HG02623 (cell line): Measurements from ENCODE around the gene SOWAHB.
"Not testable (repeated sequence)": the region's sequence is repeated elsewhere in the genome, so short reads cannot be mapped to it uniquely, and the experiment has no call there.

Experiments
- ATAC-seq: cut with Tn5 transposase; IDR thresholded peaks from one replicate; pipeline ENCODE4 v1.9.1; 2021; ENCODE audit warnings: moderate library complexity; ENCODE audit not compliant: unreplicated experiment

Gene SOWAHB

DNA sequence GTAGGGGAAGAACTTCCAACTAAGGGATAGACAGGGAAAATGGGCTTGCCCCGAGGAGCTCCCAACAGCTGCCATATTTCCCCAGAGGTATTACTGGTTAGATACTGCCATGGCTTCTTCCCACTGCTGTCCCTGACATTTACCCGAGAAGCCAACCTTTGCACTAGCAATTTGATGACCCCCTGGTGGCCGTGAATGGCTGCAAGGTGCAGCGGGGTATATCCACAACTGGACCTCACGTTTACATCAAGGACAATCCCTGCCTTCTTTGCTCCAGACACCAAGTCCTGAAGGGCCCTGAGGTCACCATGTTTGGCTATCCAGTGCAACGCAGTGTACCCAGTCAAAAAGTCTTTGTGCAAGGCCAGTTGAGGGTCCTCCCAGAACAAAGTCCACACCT lies 2.3 kb downstream of the SOWAHB start:
- ATAC-seq = no peak

DNA sequence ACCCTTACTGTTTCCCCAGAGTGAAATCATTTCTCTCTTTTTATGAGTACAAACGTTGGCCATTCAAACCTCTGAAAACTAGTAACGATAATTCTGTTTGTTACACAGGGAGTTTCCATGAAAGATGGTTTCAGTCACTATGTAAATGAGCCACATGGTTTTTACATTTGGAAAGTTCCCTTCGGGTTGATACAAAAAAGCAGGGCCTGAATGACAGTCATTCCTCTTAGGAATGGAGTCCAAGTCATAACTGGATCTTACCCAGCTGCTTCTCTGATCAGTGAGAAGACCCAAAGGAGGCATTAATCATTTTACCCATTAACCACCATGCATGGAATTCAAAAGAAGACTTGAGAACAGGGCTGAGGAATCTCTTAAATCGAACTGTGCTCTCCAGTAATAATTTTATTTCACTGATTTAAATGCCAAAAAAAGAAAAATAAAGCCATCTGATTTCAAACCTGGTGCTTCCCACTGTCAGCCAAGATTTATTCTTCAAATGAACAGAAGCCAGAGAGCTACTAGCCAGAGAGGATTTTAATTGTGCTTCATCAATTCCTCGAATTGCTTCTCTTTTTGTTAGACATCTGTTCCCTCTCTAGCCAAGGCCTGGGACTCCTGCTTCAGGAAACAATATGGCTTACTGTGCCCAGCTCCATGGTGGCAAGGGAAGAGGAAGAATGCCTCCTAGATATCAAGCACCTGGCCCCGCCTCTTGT lies 3.2 kb downstream of the SOWAHB start:
- no peak for ATAC-seq

DNA sequence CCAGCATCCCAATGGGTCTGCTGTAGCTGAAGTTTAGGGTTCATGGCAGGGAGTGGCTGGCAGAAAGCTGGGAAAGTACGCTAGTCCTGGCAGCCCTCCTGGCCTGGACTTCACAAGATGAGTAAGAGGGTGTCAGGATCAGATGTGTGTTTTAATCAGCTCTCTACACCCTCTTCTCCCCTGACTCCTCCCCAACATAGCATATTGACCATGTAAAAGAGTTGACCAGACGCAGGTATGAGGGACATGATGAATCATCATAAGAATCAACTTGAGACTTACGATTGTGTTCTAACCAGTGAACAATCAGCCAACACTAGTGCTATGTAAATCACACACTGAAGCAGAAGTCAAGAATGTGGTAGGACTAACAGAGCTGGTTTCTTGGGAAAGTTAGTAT lies 5.3 kb downstream of the SOWAHB start:
- ATAC-seq = no peak

DNA sequence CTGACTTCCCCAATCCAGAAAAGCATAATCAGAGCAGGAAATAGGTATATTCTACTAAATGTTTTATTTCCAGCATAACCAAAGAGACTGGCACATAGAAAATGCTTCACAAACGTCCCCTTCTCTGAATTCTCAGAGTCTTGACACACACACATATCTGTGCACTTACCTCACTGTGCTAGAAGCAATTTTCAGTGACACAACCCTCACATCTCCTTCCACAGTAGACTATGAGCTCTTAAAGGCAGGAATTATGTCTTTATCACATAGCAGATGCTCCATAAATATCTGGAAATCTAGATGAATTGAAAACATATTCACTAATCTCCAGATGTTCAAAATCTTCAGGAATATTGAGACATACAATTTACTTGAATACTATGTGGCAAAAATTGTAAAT lies 5.9 kb downstream of the SOWAHB start:
- no peak for ATAC-seq

DNA sequence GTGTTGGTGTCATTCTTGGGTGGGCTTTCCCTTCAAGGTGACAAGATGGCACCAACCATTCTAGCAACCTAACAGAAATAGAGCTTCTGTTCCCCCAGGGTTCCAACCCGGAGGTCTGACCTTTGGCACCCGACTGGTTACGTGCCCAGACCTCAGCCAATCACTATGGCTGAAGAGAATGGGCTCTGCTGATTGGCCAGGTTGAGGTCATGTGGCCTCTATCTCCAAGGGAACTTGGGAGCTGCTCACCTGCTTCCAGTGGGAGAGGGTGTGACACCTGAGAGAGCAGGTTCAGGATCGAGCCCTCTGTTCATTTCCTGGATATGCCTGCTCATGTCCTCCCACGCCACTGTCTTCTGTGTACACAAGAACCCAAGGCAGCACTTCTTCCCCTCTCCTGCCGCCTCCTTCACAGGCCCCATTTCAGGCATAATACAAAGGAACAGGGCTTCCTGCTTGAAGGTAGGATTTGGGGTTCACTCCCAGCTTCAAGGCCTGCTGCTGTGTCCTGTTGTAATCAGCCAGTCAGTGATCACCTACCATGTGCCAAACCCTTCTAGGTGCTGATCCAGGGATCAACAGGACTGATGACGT lies 11.0 kb downstream of the SOWAHB start:
- ATAC-seq = no peak

DNA sequence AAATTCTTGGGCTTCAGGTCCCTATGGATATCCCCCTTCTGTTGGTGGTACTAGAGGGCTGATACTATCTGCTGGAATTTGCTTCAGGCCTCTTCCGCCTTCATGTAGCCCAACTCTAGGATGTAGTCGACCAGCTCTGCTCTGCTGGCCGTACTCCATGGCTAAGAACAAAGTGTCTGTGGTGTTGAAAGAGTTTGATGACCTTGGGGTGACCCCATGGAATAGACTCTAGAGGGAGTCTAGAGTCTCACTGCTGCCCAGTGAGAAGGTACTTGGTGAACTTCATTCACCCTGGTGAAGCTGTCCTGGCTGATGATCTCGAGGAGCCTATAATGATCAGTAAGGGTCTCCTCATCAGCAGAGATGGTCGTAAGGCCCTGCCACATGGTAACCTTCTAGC lies 11.7 kb downstream of the SOWAHB start:
- ATAC-seq = no peak

DNA sequence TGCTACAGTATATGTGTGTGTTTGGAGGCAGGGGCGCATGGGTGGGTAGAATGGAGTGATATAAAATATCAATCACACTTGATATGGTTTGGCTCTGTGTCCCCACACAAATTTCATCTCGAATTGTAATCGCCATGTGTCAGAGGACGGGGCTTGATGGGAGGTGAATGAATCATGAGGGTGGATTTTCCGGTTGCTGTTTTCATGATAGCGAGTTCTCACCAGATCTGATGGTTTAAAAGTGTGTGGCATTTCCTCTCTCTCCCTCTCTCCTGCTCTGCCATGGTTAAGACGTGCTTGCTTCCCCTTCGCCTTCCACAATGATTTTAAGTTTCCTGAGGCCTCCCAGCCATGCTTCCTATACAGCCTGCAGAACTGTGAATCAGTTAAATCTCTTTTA lies 14.8 kb downstream of the SOWAHB start:
- no peak for ATAC-seq

DNA sequence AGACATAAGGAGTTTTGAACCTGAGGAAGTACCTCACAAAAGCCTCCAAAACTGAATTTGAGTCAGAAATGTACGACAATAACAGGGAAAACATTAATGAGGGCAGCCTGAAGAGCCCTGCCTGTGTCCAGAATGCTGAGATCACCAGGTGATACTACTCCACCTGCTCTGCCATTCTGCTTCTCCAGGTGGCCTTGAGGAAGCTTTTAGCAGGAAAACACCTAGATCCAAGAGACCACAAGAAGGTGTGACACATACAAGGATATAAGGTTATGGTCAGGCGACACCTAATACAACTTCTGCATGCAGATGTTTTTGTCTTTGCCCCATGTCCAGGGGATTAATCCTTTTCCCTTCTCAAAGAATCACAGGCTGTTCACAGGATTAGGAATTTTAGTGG lies 15.3 kb downstream of the SOWAHB start:
- ATAC-seq = no peak

DNA sequence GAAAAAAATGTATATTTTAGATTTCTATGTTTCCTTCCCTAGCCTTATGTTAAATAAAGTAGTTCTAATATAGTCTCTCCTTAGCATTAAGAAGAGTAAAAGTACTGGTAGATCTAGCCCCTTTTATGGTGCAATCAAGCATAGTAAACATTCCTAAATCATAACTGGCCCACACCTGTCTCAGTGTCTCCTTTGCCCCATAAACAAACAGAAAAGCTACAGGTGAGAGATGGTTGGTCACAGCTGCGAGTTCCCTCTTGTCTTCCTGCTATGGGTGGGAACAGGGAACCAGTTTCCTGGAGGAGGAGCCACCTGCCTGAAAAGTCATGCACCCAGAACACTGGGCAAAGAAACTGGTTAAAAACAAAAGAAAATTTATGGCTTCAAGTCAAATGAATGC lies 16.6 kb downstream of the SOWAHB start:
- no peak for ATAC-seq

DNA sequence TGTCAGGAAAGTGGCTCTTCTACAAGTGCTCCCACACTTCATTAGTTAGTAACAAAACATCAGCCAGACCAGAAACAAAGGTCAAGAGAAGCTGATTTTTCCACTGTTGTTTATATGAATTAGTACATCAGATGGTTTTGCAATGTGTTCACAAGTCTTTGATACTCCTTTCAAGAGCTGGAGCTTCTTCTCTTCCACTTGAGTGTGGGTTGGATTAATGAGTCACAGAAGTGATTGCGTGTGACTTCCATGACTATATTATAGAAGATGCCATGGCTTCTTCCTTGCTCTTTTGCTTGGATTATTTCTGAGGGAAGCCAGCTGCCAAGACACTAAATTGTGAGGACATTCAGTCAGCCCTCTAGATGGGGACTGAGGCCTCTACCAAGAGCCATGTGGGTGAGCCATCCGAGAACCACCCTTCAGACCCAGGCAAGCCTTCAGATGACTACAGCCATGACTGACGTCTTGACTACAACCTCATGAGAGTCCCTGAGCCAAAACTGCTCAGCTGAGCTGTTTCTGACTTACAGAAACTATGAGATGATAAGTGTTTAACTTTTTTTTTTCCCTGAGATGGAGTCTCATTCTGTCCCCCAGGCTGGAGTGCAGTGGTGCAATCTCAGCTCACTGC lies 18.1 kb downstream of the SOWAHB start:
- ATAC-seq = no peak

DNA sequence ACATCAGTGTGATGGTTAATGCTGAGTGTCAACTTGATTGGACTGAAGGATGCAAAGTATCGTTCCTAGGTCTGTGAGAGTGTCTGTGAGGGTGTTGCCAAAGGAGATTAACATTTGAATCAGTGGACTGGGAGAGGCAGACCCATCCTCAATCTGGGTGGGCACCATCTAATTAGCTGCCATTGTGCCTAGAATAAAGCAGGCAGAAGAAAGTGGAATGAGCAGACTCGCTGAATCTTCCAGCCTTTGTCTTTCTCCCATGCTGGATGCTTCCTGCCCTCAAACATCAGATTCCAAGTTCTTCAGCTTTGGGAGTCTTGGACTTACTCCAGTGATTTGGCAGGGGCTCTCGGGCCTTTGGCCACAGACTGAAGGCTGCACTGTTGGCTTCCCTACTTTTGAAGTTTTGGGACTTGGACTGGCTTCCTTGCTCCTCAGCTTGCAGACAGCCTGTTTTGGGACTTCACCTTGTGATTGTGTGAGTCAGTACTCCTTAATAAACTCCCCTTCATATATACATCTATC lies 19.2 kb downstream of the SOWAHB start:
- ATAC-seq = not testable (repeated sequence)

DNA sequence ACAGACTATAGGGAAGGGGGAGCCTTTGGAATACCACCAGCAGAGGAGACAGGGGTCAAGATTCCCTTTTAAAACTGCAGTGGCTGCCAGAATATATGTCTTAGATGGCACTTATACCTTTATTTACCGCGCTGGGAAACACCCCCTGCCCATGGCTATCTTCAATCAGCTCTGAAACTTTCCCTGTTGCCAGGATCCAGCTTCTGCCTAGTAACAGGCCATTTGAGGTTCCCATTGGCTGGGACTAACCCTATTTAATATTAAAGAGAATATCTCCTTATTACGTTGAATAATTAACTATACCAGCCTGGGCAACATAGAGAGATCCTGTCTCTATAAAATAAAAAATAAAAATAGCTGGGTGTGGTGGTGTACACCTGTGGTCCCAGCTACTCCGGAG lies 23.8 kb downstream of the SOWAHB start:
- ATAC-seq = no peak

DNA sequence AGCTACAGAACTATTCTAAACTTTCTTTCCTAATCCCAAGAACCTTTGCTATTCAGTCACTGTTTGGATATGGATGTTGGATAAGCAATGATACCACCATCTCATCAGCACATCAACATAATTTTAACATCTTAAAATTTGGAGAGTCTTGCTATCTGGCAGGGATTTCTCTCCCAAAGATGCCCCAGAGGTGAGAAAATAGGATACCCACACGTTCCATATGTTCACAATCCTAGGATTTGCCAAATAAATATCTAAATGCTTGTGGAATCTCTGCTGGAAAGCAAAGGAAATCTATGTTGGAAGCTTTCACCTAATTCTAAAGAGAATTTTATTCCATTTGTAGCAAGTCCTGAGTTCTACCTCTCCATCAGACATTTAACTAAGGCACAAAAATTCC lies 24.4 kb downstream of the SOWAHB start:
- ATAC-seq = no peak

DNA sequence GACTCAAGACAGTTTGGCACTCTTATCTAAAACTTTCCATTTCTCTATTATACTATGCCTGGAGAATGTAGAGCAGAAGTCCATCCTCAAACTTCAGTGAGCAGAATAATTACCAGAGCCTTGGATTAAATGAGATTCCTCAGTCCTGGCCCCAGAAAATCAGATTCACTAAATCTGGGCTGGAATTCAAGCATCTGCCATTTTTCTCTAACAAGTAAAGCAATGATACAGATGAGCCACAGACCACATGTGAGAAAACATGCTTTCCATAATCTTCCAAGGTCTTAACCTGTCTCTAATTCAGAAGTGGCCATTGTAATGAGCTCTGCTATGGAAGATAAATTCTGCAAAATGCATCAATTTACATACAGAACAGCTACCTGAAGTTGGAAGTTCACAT lies 25.4 kb downstream of the SOWAHB start:
- ATAC-seq = no peak

DNA sequence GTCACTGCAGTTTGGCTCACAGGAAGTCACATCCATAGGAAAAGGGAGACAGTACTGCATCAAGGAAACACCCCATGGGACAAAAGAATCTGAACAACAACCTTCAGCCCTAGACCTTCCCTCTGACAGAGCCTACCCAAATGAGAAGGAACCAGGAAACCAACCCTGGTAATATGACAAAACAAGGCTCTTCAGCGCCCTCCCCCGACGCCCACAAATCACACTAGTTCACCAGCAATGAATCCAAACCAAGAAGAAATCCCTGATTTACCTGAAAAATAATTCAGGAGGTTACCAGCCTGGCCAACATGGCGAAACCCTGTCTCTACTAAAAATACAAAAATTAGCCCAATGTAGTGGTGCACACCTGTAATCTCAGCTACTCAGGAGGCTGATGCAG lies 29.2 kb downstream of the SOWAHB start:
- ATAC-seq = not testable (repeated sequence)

DNA sequence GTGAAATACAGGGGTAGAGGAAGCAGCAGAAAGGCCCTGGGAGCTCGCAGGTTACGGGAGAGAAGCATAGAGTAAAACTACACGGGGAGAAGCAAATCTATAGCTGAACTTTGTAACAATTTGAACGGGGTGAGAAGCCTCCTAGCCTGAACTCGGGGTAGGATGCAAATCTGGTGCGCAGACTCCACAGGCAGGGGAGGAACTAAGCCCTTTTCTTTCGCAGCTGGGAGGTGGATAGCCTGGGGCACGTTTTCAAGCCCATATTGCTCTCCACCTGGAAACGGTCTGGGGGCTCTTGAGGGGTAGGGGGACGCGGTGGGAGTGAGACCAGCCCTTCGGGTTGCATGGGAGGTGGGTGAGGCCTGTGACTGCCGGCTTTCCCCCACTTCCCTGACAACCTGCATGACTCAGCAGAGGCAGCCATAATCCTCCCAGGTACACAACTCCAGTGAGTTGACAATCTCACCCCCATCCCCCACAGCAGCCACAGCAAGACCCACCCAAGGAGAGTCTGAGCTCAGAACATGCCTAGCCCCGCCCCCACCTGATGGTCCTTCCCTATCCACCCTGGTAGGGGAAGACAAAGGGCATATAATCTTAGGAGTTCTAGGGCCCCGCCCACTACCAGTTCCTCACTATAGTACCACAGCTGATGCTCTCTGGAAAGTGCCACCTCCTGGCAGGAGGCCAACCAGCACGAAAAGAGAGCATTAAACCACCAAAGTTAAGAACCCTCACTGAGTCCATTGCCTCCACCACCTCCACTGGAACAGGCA lies 29.9 kb downstream of the SOWAHB start:
- ATAC-seq = no peak

DNA sequence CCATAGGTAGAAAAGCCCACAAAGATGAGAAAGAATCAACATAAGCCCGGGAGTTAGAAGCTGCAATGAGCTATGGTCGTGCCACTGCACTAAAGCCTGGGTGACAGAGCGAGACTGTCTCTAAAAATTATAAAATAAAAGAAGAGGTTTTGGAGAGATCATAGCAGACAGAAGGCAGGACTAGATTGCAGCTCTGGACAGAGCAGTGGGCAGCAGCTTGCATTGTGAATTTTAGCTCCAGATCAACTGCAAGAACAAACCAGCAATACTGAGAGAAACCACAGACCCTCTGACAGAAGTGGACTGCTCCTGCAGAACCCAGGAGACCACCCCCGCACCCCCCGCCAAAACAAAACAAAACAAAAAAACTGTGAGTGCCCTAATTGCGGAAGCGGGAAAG lies 30.6 kb downstream of the SOWAHB start:
- ATAC-seq = no peak

DNA sequence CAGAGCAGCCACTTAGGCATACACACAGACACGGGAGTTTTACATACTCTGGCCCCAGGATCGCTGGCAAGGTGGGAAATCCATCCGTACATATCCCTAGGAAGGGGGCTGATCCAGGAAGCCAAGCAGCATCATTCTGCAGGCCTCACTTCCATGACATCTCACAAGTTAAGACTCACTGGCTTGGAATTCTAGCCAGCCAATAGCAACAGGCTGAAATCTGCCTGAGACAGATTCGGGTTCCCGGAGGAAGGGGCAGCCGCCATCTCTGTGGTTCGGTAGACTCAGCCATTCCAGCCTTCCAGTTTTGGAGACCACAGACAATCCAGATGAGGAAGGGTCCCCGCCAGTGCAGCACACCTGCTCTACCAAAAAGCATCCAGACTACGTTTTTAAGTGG lies 31.3 kb downstream of the SOWAHB start:
- ATAC-seq = no peak

DNA sequence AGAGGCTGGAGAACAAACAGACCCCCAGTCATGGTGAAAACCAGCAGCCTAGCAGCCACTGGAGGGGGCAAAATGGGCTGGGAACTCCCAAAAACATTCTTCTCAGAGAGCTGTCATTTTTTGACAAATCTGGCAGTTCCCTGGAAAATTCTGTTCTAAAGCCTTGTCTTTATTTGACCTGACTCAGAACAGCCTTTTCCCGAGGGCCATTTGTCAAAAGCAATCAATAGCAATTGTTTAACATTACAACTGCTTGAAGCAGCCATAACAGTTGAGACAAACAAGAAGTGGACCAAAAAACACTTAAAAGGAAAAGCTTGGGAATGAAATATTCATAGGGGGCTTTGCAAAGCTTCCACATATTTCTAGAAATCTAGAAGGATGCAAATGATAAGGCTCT lies 39.6 kb downstream of the SOWAHB start:
- ATAC-seq = no peak

DNA sequence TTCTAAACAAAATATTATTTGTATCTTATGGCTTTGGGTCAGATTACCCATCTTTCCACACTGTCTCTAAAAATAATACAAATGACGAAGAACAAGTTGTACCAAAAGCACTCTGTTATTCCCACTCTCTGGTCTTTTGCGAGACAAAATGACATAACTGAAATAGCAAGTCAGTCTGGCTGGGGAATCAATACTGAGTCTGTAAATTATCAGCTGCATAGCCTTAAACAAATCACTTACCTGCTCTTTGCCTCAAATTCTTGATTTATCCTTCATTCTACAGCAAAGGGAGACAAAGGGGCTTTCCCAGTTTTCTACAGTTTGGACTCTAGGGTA lies 40.9 kb downstream of the SOWAHB start:
- ATAC-seq = no peak

DNA sequence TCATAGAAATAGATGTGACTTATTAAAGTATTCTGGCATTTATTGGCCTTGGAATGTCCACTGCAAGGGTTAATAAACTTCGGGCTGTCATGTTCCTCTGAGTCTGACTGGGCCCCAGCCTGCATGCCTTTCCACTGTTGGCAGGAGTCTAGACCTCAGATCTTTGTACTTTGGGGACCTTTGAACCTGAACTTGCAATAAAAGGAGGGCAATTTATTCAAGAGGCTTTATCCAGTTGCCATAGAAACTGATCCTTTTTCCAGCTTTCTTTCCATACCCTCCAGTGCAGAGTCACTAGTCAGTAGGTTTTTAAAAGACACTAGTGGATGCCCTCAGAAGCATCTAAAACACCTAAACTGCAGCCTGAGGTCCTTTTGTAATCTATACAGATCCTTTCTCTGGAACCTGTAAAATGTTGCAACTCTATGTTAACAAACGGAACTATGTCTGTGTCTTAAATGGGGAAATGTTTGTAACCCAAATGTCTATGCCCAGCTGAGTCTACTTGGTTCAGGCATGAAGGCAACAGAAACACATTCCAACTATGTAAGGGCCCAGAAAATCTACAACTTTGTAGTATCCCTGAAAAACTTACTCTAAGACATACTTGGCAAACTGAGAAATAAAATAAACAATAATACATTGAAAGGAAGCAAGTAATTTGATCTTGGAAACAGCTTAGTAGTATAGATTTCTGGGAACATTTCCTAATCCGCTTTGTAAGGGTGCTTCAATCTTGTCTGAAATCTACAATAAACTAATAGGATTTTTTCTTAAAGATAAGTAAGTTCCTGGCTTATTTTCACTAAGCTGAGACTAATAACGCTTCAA lies 41.5 kb downstream of the SOWAHB start:
- no peak for ATAC-seq
